Trophoblast cell (in vitro differentiated cells and primary cell): ENCODE results near the gene FBXO42.
A peak's percentile ranks its signal among the peaks of the same experiment; 100 is the strongest.

Experiments
- DNase-seq, 2 donors: peaks; one replicate each; pipeline ENCODE4 v3.0.0-alpha.2; 2016
- H2AFZ ChIP-seq: 2 replicates; pipeline ENCODE4 v1.6.1; 2013; ENCODE audit warnings: low read length, moderate library complexity, mild to moderate bottlenecking; ENCODE audit not compliant: insufficient read depth, poor library complexity
- H2AK5ac ChIP-seq: 2 replicates; pipeline ENCODE4 v1.6.1; 2013; ENCODE audit warnings: mild to moderate bottlenecking, low read length
- H2BK120ac ChIP-seq: 2 replicates; pipeline ENCODE4 v1.6.1; 2013; ENCODE audit warnings: low read length, mild to moderate bottlenecking, moderate library complexity; ENCODE audit not compliant: insufficient read depth, poor library complexity
- H2BK12ac ChIP-seq: 2 replicates; pipeline ENCODE4 v1.6.1; 2013; ENCODE audit warnings: mild to moderate bottlenecking, low read length, moderate library complexity
- H2BK5ac ChIP-seq: 2 replicates; pipeline ENCODE4 v1.6.1; 2013; ENCODE audit warnings: low read length, low read depth, moderate library complexity, mild to moderate bottlenecking; ENCODE audit not compliant: poor library complexity
- H3K14ac ChIP-seq: 2 replicates; pipeline ENCODE4 v1.6.1; 2013; ENCODE audit warnings: mild to moderate bottlenecking, low read length
- H3K18ac ChIP-seq: 2 replicates; pipeline ENCODE4 v1.6.1; 2013; ENCODE audit warnings: mild to moderate bottlenecking, low read length
- H3K23ac ChIP-seq: 2 replicates; pipeline ENCODE4 v1.6.1; 2013; ENCODE audit warnings: low read length
- H3K27ac ChIP-seq: 2 replicates; pipeline ENCODE4 v1.5.1; 2013; ENCODE audit warnings: low read depth, mild to moderate bottlenecking, inconsistent platforms, low read length, moderate library complexity
- H3K27me3 ChIP-seq: 2 replicates; pipeline ENCODE4 v1.6.1; 2013; ENCODE audit warnings: inconsistent platforms, mild to moderate bottlenecking, low read length, moderate library complexity; ENCODE audit not compliant: insufficient read depth
- H3K36me3 ChIP-seq, 2 experiments: 1 replicate in 1 of 2; 2 replicates in 1 of 2; pipeline ENCODE4 v1.6.1; 2013; ENCODE audit warnings: low read length in 2 of 2, mild to moderate bottlenecking in 2 of 2, moderate library complexity in 1 of 2; ENCODE audit not compliant: insufficient read depth in 2 of 2, control insufficient read depth in 1 of 2
- H3K4ac ChIP-seq: 2 replicates; pipeline ENCODE4 v1.6.1; 2013; ENCODE audit warnings: low read depth, mild to moderate bottlenecking, low read length, moderate library complexity
- H3K4me1 ChIP-seq, 2 experiments: 1 replicate in 1 of 2; 2 replicates in 1 of 2; pipeline ENCODE4 v1.6.1; 2013; ENCODE audit warnings: low read length in 2 of 2, mild to moderate bottlenecking in 2 of 2, moderate library complexity in 1 of 2; ENCODE audit not compliant: insufficient read depth in 2 of 2, control insufficient read depth in 1 of 2
- H3K4me2 ChIP-seq: 2 replicates; pipeline ENCODE4 v1.6.1; 2013; ENCODE audit warnings: inconsistent platforms, mild to moderate bottlenecking, low read length, moderate library complexity
- H3K4me3 ChIP-seq: 2 replicates; pipeline ENCODE4 v1.5.1; 2013; ENCODE audit warnings: mild to moderate bottlenecking, low read depth, low read length, inconsistent platforms
- H3K79me1 ChIP-seq: one replicate; pipeline ENCODE4 v1.6.1; 2013; ENCODE audit warnings: low read length
- H3K79me2 ChIP-seq: 2 replicates; pipeline ENCODE4 v1.6.1; 2013; ENCODE audit warnings: low read length, mild to moderate bottlenecking; ENCODE audit not compliant: control insufficient read depth, insufficient read depth, poor library complexity
- H3K9ac ChIP-seq: 2 replicates; pipeline ENCODE4 v1.6.1; 2013; ENCODE audit warnings: mild to moderate bottlenecking, low read length
- H3K9me3 ChIP-seq: 2 replicates; pipeline ENCODE4 v1.6.1; 2013; ENCODE audit warnings: low read depth, mild to moderate bottlenecking, control low read depth, inconsistent platforms, low read length; ENCODE audit not compliant: insufficient read depth
- H4K12ac ChIP-seq: 2 replicates; pipeline ENCODE4 v1.6.1; 2013; ENCODE audit warnings: low read depth, mild to moderate bottlenecking, low read length, moderate library complexity
- H4K8ac ChIP-seq: 2 replicates; pipeline ENCODE4 v1.6.1; 2013; ENCODE audit warnings: low read depth, mild to moderate bottlenecking, low read length, moderate library complexity
- H4K91ac ChIP-seq: one replicate; pipeline ENCODE4 v1.6.1; 2013; ENCODE audit warnings: low read depth, mild to moderate bottlenecking, low read length, moderate library complexity
- WGBS: extraction: QIAGEN DNeasy Blood & Tissue Kit; methylation state at CpG from one replicate; pipeline ENCODE4 v1.1.7; 2013; ENCODE audit warnings: missing lambda C conversion rate; ENCODE audit not compliant: insufficient read length, insufficient coverage; ENCODE audit errors: extremely low coverage; 5-methylcytosine and 5-hydroxymethylcytosine counted together

Gene FBXO42

GRCh38 chr1:16387201-16388188 lies 35.2 kb upstream of the FBXO42 start:
- Histone ChIP-seq H3K18ac (no peak overlapping the region), H3K4ac (peak overlapping the region; percentile 53), H3K27me3 (no peaks in the 10 kb centered on the region), H3K4me2 (no peak overlapping the region), H3K4me1 (peaks cover 2 to 10% of the 10 kb centered on the region in 2 experiments), H3K9me3 (peaks cover 2% of the 10 kb centered on the region), H4K12ac (no peak overlapping the region), H2BK5ac (no peak overlapping the region), H3K79me1 (no peaks in the 10 kb centered on the region), H3K9ac (no peak overlapping the region), H4K91ac (no peak overlapping the region), H3K79me2 (peaks cover 11% of the 10 kb centered on the region), H2AK5ac (no peak overlapping the region), H4K8ac (no peak overlapping the region), H3K14ac (no peak overlapping the region), H2BK12ac (no peak overlapping the region), H2BK120ac (no peak overlapping the region), H3K4me3 (no peak overlapping the region), H3K23ac (no peak overlapping the region), H3K36me3 (peaks cover 0 to 7% of the 10 kb centered on the region in 2 experiments), H3K27ac (no peak overlapping the region), H2AFZ (no peak overlapping the region)
- DNase-seq = no peak
- no CpG with 5 or more reads among the region's 14 CpGs for WGBS

GRCh38 chr1:16386454-16387113 lies 34.3 kb upstream of the FBXO42 start:
- Histone ChIP-seq H3K4me3 (no peak overlapping the region), H3K4me1 (peaks cover 2 to 10% of the 10 kb centered on the region in 2 experiments), H3K4me2 (no peak overlapping the region), H2BK12ac (no peak overlapping the region), H2AFZ (no peak overlapping the region), H3K18ac (no peak overlapping the region), H3K9ac (no peak overlapping the region), H3K27me3 (no peaks in the 10 kb centered on the region), H2BK5ac (no peak overlapping the region), H3K9me3 (peaks cover 2% of the 10 kb centered on the region), H3K79me1 (no peaks in the 10 kb centered on the region), H3K36me3 (peaks cover 0 to 5% of the 10 kb centered on the region in 2 experiments), H4K12ac (no peak overlapping the region), H3K79me2 (peaks cover 8% of the 10 kb centered on the region), H2BK120ac (no peak overlapping the region), H3K14ac (no peak overlapping the region), H3K27ac (no peak overlapping the region), H3K4ac (peak overlapping the region; percentile 1), H2AK5ac (no peak overlapping the region), H4K91ac (no peak overlapping the region), H3K23ac (no peak overlapping the region), H4K8ac (no peak overlapping the region)
- no peak for DNase-seq
- no CpG with 5 or more reads among the region's 5 CpGs for WGBS

GRCh38 chr1:16385659-16386453 lies 33.6 kb upstream of the FBXO42 start:
- Histone ChIP-seq H2BK120ac (no peak overlapping the region), H3K36me3 (peaks cover 0 to 5% of the 10 kb centered on the region in 2 experiments), H3K27ac (no peak overlapping the region), H3K4me3 (no peak overlapping the region), H3K9ac (no peak overlapping the region), H2BK12ac (no peak overlapping the region), H3K9me3 (peaks cover 2% of the 10 kb centered on the region), H2AFZ (no peak overlapping the region), H3K18ac (no peak overlapping the region), H3K4me1 (peaks cover 0 to 10% of the 10 kb centered on the region in 2 experiments), H3K4me2 (no peak overlapping the region), H4K12ac (no peak overlapping the region), H2BK5ac (no peak overlapping the region), H3K79me2 (peaks cover 6% of the 10 kb centered on the region), H3K79me1 (no peaks in the 10 kb centered on the region), H3K4ac (peak overlapping the region; percentile 1), H3K14ac (no peak overlapping the region), H4K91ac (no peak overlapping the region), H2AK5ac (no peak overlapping the region), H3K23ac (no peak overlapping the region), H4K8ac (no peak overlapping the region), H3K27me3 (no peaks in the 10 kb centered on the region)
- no CpG with 5 or more reads among the region's 9 CpGs for WGBS
- DNase-seq = no peak

GRCh38 chr1:16383888-16384287 lies 31.6 kb upstream of the FBXO42 start:
- H3K79me2 ChIP-seq = peaks cover 8% of the 10 kb centered on the region
- no peak overlapping the region for H4K91ac ChIP-seq
- H3K36me3 ChIP-seq = peaks cover 0 to 5% of the 10 kb centered on the region in 2 experiments
- no CpG with 5 or more reads among the region's 5 CpGs for WGBS
- no peak overlapping the region for H3K27ac ChIP-seq
- H4K8ac ChIP-seq = no peak overlapping the region
- no peak overlapping the region for H2AFZ ChIP-seq
- H3K4ac ChIP-seq = peak overlapping the region; percentile 47
- no peak overlapping the region for H3K4me2 ChIP-seq
- H2BK5ac ChIP-seq = no peak overlapping the region
- no peak overlapping the region for H3K18ac ChIP-seq
- H3K27me3 ChIP-seq = no peaks in the 10 kb centered on the region
- no peak for DNase-seq
- no peak overlapping the region for H3K23ac ChIP-seq
- H4K12ac ChIP-seq = no peak overlapping the region
- H3K4me1 ChIP-seq = peaks cover under 1 to 5% of the 10 kb centered on the region in 2 experiments
- peaks cover 2% of the 10 kb centered on the region for H3K9me3 ChIP-seq
- H2BK120ac ChIP-seq = no peak overlapping the region
- no peak overlapping the region for H2BK12ac ChIP-seq
- H3K14ac ChIP-seq = no peak overlapping the region
- H3K4me3 ChIP-seq = no peak overlapping the region
- H3K79me1 ChIP-seq = no peaks in the 10 kb centered on the region
- no peak overlapping the region for H3K9ac ChIP-seq
- no peak overlapping the region for H2AK5ac ChIP-seq
